HG02885 (cell line): Measurements from ENCODE around the gene CNGB1.
"Not testable (repeated sequence)": the region's sequence is repeated elsewhere in the genome, so short reads cannot be mapped to it uniquely, and the experiment has no call there.

Experiments used
- ATAC-seq: cut with Tn5 transposase; IDR thresholded peaks from one replicate; pipeline ENCODE4 v1.9.1; 2021; ENCODE audit warnings: mild to moderate bottlenecking; ENCODE audit not compliant: unreplicated experiment, poor library complexity

The CNGB1 gene

GRCh38 chr16:57871456-57871855 lies 99.5 kb downstream of the CNGB1 start:
- ATAC-seq: no peak

GRCh38 chr16:57870753-57871454 lies 100.0 kb downstream of the CNGB1 start:
- ATAC-seq: no peak

GRCh38 chr16:57868913-57869520 lies 101.9 kb downstream of the CNGB1 start:
- ATAC-seq: no peak

- ATAC-seq: no peak
Observed at GRCh38 chr16:57867000-57867561, 103.8 kb downstream of the CNGB1 start.

GRCh38 chr16:57866529-57866918 lies 104.4 kb downstream of the CNGB1 start:
- ATAC-seq: no peak

- ATAC-seq: no peak
Observed at GRCh38 chr16:57865746-57866528, 105.0 kb downstream of the CNGB1 start.

- ATAC-seq: no peak
Observed at GRCh38 chr16:57863434-57864160, 107.3 kb downstream of the CNGB1 start.

- ATAC-seq: no peak
Observed at GRCh38 chr16:57862698-57863433, 108.1 kb downstream of the CNGB1 start.

GRCh38 chr16:57859331-57859730 lies 111.6 kb downstream of the CNGB1 start:
- ATAC-seq: no peak

- no peak for ATAC-seq
Observed at GRCh38 chr16:57858635-57859034, 112.3 kb downstream of the CNGB1 start.

GRCh38 chr16:57857991-57858390 lies 112.9 kb downstream of the CNGB1 start:
- not testable (repeated sequence) for ATAC-seq

- ATAC-seq: no peak
Observed at GRCh38 chr16:57855188-57855587, 115.7 kb downstream of the CNGB1 start.

- no peak for ATAC-seq
Observed at GRCh38 chr16:57852189-57852588, 118.7 kb downstream of the CNGB1 start.

GRCh38 chr16:57848181-57848580 lies 122.7 kb downstream of the CNGB1 start:
- no peak for ATAC-seq

- ATAC-seq: not testable (repeated sequence)
Observed at GRCh38 chr16:57846931-57847330, 124.0 kb downstream of the CNGB1 start.

- no peak for ATAC-seq
Observed at GRCh38 chr16:57846078-57846697, 124.7 kb downstream of the CNGB1 start.

- no peak for ATAC-seq
Observed at GRCh38 chr16:57845115-57845514, 125.8 kb downstream of the CNGB1 start.

GRCh38 chr16:57844416-57845030 lies 126.4 kb downstream of the CNGB1 start:
- no peak for ATAC-seq

- ATAC-seq: no peak
Observed at GRCh38 chr16:57843400-57843799, 127.5 kb downstream of the CNGB1 start.
